GM12892 (cell line): ENCODE measurements around the gene GAD1.

Experiments
- POLR2A ChIP-seq: IDR thresholded peaks from 2 replicates; pipeline ENCODE4 v1.6.1; 2011; ENCODE audit warnings: low read depth, low read length, control low read depth
- POLR2AphosphoS5 ChIP-seq: IDR thresholded peaks from 2 replicates; pipeline ENCODE4 v1.6.1; 2011; ENCODE audit warnings: low read depth, low read length, control low read depth
- TAF1 ChIP-seq: IDR thresholded peaks from 2 replicates; pipeline ENCODE4 v1.6.1; 2011; ENCODE audit warnings: low read depth, mild to moderate bottlenecking, control low read depth, low read length, borderline replicate concordance

- TF ChIP-seq TAF1, result no peak
- TF ChIP-seq POLR2A, result no peak
- no peak for TF ChIP-seq POLR2AphosphoS5
Measured at GRCh38 chr2:170836027-170836426, 19.3 kb downstream of the GAD1 start.
